SK-MEL-5 (cell line): ENCODE measurements around the gene VIPAS39. TPM values are rescaled to one million over a fixed set of nuclear protein-coding genes. Genes with fewer than 3 reads are reported as not detected.
A peak's percentile ranks its signal among the peaks of the same experiment; 100 is the strongest.
"Not testable (repeated sequence)": the region's sequence is repeated elsewhere in the genome, so short reads cannot be mapped to it uniquely, and the experiment has no call there.

Source experiments
- DNase-seq: peaks from one replicate; pipeline ENCODE4 v3.0.0-alpha.2; 2016; ENCODE audit warnings: low read depth, low spot score
- in situ Hi-C: cut with HindIII; loops from 2 replicates; pipeline ENCODE4 v1.10.0; 2016; ENCODE audit warnings: low sequenced_read_pairs, high pct_unique_total_duplicates, low pct_unique_long_range_greater_than_20kb
- total RNA-seq: library from RNA; depleted of rRNA; stranded (reverse); fragments of >200 nt; shearing (Covaris generic); gene quantifications from 2 replicates; pipeline ENCODE4 v1.2.3, GENCODE V29; 2014

The VIPAS39 gene
- total RNA-seq, 1 experiment from 2014 or later = 26.4 TPM

DNA sequence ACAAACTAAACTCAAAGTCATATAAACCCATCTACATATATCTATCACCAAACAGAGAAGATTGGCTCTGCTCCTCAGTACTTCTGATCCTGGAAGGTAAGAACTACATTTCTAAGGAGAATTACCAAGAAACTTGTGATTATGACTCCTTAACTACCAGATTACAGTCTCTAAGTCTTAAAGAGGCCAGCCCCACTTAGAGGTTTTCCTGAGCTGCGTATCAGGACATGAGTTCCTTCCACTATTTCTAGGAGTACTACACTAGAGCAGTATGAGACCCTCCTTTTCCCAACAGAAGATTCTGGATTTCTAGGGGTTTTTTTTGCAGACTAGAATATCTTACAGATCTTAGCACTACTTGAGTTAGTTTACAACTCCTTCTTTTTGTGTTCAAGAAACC lies 34.0 kb downstream of the VIPAS39 start, which contains the start of gene NOXRED1:
TSS of gene NOXRED1 (minus strand) at position 101 of the 400 bp plus-strand sequence. CDS start 634 bp downstream, outside the sequence.
- in situ Hi-C loops = no loop called here
- no peak for DNase-seq

DNA sequence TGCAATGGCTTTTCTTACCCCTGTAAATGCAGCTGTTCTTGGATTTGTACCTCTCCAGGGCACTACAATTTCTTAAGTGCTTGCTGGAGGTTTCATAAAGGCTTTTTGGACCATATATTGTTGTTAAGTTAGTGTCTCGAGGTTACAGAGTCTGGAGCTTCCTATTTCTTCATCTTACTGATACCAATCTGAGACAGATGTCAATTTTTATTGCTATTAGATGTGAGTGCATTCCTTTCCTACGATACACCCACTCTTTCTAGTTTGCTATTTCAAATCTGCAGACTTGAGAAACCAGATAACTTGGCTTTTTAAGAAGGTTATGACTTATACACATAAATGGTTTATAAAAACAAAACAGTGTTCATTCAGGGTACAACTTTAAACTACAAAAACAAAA lies 36.2 kb downstream of the VIPAS39 start:
- DNase-seq = no peak
- in situ Hi-C loops = no loop called here

DNA sequence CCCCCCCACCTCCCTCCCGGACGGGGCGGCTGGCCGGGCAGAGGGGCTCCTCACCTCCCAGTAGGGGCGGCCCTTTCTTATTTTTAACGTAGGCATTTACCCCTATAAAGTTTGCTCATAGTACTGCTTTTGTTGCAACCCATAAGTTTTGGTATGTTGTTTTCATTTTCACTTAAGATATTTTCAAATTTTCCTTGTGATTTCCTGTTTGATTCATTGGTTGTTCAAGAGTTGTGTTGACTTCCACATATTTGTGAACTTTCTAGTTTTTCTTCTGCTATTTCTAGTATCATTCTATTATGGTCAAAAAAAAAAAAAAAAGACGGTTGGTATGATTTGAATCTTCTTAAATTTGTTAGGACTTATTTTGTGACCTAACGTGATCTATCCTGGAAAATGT lies 40.6 kb downstream of the VIPAS39 start:
- in situ Hi-C loops = no loop called here
- DNase-seq = no peak

DNA sequence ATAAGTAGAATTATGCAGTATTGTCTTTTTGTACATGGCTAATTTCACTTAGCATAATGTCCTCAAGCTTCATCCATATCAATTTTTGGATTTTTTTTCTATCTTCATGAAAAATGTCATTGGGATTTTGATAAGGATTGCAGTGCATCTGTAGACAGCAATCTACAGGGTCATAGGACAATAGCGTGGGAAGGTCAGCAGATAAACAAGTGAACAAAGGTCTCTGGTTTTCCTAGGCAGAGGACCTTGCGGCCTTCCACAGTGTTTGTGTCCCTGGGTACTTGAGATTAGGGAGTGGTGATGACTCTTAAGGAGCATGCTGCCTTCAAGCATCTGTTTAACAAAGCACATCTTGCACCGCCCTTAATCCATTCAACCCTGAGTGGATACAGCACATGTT lies 41.3 kb downstream of the VIPAS39 start:
- in situ Hi-C loops = not testable (repeated sequence)

DNA sequence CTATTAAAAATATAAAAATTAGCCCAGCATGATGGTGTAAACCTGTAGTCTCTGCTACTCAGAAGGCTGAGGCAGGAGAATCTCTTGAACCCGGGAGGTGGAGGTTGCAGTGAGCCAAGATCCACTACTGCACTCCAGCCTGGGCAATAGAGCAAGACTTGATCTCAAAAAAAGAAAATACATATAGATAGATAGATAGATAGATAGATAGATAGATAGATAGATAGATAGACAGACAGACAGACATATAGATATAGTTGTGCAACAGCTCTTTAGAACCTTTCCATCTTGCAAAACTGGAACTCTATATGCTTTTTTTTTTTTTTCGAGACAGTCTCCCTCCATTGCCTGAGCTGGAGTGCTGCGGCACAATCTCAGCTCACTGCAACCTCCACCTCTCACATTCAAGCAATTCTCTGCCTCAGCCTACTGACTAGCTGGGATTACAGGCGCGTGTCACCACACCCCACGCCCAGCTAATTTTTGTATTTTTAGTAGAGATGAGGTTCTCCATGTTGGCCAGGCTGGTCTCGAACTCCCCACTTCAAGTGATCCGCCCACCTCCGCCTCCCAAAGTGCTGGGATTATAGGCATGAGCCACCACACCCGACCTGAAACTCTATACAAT lies 41.9 kb downstream of the VIPAS39 start:
- in situ Hi-C loops, DNase-seq: not testable (repeated sequence)

More for the DNA sequence above, 41.3 kb downstream of the VIPAS39 start:
- not testable (repeated sequence) for DNase-seq

DNA sequence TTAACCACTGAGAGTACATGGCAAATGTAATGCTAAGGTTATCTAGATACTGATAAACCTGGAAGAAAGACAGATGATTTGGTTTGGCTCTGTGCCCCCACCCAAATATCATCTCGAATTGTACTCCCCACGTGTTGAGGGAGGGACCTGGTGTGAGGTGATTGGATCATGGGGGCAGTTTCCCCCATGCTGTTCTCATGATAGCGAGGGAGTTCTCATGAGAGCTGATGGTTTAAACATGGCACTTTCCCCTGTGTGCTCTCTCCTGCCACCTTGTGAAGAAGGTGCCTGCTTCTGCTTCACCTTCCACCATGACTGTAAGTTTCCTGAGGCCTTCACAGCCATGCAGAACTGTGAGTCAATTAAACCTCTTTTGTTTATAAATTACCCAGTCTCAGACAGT lies 48.3 kb downstream of the VIPAS39 start:
- in situ Hi-C loops = no loop called here
- DNase-seq = peak; percentile 48

DNA sequence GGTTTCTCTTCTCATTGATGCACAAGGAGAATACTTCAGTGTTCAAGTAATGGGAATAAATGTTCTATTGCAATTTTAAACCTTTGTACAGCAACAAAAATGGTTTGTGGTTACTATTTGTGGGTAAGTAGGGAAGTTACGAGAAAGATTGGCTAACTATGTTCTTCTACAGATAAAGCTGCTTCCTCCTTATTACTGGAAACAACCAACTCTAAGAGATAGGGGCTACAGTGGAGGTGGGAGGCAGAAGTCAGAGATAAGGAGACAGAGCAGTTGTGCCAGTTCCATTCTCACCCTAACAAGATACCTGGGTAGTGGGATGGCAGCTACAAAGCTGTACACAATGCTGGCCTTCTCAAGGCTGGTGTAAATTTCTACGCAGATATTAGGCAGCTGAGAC lies 50.2 kb downstream of the VIPAS39 start:
- in situ Hi-C loops = no loop called here
- DNase-seq = no peak

DNA sequence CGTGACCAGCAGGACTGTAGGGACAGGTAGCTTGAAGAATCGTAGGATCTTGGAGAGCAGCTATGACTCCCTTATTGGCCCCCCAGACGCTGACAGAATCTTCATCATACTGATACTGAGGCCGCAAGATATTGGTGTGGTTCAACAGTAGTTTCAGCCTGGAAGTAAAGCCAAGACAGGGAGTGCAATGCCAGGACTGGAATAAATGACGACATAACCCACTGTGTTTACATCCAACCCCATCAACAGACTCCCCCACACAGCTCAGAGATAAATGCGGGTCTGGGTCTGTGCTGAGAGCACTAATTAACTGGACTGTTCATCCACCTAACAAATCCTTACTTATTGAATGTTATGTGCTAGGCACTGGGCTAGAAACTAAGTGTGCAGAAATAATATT lies 50.7 kb downstream of the VIPAS39 start:
- no peak for DNase-seq
- in situ Hi-C loops = no loop called here

DNA sequence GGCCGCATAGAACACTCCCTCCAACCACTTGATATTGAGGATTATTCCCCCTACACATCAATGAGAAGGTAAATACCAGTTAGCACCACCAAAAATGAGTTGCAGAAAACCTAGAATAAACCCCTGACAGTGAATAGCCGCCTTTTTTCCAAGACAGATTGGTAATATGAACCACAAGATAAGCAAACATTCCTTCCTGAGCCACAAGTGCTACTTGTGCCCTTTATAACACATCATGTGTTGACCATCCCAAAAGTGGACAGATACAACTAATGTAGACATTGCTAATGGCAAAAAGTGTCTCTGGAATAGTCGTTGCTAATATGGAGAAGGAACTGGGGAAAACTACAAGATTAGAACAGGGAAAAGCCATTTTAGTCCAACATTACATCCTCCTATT lies 51.3 kb downstream of the VIPAS39 start:
- in situ Hi-C loops = no loop called here
- DNase-seq = no peak

DNA sequence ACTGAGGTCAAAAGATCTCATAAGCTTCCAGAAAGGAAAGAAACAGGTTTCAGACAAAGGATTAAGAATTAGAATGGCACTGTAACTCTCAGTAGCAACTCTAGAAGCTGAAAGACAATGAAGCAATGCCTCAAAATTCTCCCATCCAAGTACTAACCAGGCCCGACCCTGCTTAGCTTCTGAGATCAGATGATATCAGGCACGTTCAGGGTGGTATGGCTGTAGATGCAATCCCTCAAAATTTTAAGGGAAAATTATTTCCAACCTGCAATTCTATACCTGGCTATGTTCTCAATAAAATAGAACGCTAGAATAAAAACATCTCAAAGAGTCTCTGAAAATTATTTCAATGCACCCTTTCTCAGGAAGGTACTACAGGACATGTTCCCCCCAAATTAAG lies 53.6 kb downstream of the VIPAS39 start:
- no peak for DNase-seq
- in situ Hi-C loops = no loop called here

DNA sequence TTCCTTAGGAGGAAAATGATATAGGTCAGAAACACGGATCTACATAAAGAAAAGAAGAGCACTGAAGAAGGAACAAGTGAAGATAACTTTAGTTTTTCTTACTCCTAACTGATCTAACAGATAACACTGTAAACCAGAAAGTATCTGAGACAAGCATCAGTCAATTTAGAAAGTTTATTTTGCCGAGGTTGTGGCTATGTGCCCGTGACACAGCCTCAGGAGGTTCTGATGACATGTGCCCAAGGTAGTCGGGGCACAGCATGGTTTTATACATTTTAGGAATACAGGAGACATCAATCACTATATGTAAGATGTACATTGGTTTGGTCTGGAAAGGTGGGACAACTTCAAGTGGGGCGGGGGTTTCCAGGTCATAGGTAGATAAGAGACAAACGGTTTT lies 57.2 kb downstream of the VIPAS39 start:
- in situ Hi-C loops = no loop called here
- no peak for DNase-seq

DNA sequence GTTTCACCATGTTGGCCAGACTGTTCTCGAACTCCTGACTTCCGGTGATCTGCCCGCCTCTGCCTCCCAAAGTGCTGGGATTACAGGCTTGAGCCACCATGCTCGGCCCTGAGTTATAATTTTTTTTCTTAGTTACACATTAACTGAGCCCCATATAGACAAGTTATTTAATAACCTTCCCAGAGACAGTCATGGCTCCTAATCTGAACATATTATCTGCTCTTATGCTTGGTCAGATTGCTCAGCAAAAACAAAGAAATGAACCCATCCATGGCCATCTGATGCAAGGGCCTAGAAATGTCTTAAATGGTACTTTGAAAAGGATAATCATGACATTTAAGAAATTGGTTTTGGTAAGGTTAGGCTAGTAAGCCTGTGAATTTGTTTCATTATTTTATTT lies 67.2 kb downstream of the VIPAS39 start:
- in situ Hi-C loops = no loop called here

DNA sequence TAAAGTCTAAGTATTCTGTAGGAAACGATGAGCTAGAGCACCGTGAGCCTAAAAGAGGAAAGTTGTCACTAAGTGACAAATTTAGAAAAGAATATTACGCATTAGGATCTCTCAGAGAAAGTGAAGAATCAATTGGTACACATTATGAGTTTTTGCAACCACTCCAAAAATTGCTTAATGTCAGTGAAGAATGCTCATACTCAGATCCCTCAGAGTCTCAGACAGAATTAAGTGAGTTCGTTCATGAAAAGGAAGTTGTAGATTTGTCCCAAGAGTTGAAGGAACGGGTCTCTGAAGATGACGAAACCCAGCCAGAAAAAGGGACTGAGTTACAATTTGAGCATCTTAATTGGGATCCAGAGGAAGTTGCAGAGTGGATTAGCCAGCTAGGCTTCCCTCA lies 78.7 kb downstream of the VIPAS39 start:
- in situ Hi-C loops = no loop called here
- no peak for DNase-seq

More for the DNA sequence above, 67.2 kb downstream of the VIPAS39 start:
- no peak for DNase-seq

DNA sequence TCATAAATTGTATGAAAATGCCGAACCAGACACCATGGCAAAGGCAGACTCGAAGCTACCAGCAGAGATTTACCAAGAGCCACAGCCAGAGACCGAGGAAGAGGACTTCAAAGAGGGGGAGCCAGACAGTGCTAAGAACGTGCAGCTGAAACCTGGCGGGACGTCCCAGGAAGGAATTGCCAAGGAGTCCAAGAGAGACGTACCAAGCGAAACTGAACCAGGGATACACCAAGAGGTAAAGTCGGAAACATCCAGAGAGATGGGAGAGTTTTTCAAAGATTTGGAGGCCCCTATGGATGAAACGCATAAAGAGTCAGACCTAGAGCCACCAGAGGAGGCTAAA lies 79.9 kb downstream of the VIPAS39 start:
- in situ Hi-C loops = no loop called here

DNA sequence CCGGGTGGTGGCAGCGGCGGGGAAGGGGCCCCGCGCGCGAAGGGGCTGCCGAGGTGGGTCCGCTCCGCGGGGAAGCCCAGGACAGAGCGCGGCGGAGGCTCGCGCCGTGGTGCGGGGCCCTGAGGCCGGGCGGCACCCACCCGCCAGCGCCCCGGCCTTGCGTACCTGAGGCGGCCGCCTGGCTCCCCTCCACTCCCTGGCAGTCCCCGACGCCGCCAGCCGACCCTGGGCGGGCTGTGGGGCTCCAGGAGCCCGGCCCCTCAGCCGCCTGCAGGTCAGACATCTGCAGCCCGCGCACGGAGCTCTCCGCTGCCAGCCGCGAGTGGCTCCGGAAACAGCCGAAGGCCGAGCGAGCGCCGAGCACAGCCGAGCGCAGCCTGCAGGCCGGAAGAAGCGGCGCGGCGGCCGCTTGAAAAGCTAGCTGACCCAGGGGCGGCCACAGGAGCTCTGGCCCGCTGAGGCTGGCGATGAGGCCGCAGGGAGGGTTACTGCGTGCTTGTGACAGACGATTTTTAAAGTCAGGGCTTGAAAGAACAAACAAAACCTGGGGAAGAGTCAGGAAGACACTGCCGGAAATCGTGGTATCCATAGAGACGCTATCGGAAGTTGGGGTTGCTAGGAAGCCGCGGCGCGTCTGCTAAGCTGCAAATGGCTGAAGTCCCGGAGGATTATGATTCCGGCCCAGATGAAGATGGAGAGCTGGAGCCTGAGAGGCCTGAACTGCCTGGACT lies 80.5 kb downstream of the VIPAS39 start, which contains the start of the genes SAMD15 and TMED8:
TSS of gene SAMD15 (plus strand) at position 609 of the 731 bp plus-strand sequence. CDS start at position 649, 40 bp downstream.
TSS of gene TMED8 (minus strand) at position 324 of the 731 bp plus-strand sequence. CDS start at position 283, 41 bp downstream.
- peak; percentile 81 for DNase-seq
- in situ Hi-C loops = no loop called here

More for the DNA sequence above, 79.9 kb downstream of the VIPAS39 start:
- no peak for DNase-seq
